ENCODE results near the gene LIG4. TPM values are rescaled to one million over a fixed set of nuclear protein-coding genes. Genes with fewer than 3 reads are reported as not detected.
A peak's percentile ranks its signal among the peaks of the same experiment; 100 is the strongest.

Gene LIG4
- polyA plus RNA-seq, 1 of the 3 experiments (the other 2 are of a cell fraction), result 3.3 TPM

DNA sequence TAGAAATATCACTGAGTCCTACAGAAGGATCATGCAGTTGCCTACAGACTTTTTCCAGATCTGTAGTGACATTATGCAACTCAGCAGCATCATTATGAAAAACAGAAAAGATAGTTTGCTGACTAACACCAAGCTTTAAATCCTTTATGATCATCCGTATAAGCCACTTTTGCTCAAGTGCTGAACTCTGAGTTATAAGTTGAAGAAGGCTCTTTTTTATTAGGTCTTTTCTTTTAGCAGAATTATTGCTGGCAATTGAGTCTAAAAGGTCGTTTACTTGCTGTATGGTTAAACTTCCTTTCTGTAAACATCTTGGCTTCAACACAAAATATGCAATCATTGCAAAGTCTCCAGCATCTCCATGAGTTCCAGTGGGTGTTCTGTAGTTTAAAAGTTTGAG lies 4.8 kb downstream of the LIG4 start (continued):
- TF ChIP-seq, protein P1, sequence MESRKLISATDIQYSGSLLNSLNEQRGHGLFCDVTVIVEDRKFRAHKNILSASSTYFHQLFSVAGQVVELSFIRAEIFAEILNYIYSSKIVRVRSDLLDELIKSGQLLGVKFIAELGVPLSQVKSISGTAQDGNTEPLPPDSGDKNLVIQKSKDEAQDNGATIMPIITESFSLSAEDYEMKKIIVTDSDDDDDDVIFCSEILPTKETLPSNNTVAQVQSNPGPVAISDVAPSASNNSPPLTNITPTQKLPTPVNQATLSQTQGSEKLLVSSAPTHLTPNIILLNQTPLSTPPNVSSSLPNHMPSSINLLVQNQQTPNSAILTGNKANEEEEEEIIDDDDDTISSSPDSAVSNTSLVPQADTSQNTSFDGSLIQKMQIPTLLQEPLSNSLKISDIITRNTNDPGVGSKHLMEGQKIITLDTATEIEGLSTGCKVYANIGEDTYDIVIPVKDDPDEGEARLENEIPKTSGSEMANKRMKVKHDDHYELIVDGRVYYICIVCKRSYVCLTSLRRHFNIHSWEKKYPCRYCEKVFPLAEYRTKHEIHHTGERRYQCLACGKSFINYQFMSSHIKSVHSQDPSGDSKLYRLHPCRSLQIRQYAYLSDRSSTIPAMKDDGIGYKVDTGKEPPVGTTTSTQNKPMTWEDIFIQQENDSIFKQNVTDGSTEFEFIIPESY (IDR thresholded peaks at IDR 0.05; ENCODE audit: borderline replicate concordance, low read depth), result no peak

DNA sequence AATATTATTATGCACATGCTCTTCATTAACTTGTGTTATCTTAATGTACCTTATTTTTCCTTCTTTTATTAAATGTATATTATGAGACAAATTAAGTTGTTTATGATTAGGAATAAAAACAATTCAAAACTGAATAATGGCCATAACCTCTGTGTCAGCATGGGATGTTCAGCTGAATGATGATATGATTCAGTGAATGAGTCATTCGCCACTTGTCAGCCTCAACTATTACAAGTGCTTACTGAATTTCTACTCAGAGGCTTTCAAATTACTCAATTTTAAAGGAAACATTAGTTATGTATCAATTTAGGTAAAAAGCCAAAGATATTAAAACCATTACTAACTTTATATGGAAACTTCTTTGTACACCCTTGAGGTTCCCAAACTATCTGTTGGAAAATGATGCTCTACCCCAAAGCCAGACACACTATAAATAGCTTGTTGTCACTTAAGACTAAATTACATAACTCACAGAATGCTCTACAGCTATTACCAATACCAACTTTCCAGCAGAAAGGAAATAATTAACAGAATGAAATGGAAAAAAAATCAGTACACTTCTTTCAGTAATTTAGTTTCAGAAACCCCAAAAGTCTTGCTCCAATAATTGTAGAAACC lies 14.4 kb downstream of the LIG4 start:
- H3K4me2 ChIP-seq, result no peak overlapping the region
- CTCF ChIA-PET, result interaction anchor here (1.0 kb wide), 1 partner anchor 10 kb away, joined by 3 read pairs; no protein-coding TSS in a partner anchor
- no peak for DNase-seq

DNA sequence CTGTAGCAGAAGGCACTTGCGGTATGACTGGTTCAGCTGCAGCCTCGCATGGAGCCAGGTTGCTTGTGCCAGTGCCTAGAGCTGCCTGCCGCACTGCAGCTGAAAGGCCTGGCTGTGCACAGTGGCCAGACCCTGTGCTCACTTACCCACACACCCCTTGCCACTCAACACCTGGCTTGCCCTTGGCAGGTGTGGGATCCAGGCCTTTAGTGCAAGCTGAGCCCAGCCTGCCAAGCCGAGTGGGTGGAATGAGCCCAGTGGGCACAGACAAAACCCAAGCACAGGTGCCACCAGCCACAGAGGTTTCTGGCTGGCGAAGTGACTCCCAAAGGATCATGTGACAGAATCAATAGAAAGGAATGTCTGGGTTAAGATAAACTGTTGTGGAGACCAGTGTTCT lies 19.5 kb downstream of the LIG4 start:
- Histone ChIP-seq H3K36me3 (replicated peaks in 1 of 2; ENCODE audit: control insufficient read depth in 1 of 2, insufficient read depth in 2 of 2, low read length in 1 of 2) (no peaks in the 10 kb centered on the region), H3K9me3 (no peaks in the 10 kb centered on the region), H3K79me2 (ENCODE audit: insufficient read depth) (no peaks in the 10 kb centered on the region), H2AFZ (ENCODE audit: low read depth) (no peak overlapping the region), H3K27me3 (ENCODE audit: insufficient read depth) (no peaks in the 10 kb centered on the region), H3F3A (replicated peaks; ENCODE audit: insufficient read depth) (no peaks in the 10 kb centered on the region), H3K9ac (no peak overlapping the region), H4K20me1 (ENCODE audit: insufficient read depth) (no peaks in the 10 kb centered on the region), H3K27ac (ENCODE audit: low read depth in 2 of 2, low read length in 1 of 2) (no peak overlapping the region), H3K4me1 (ENCODE audit: control insufficient read depth in 1 of 2, insufficient read depth in 2 of 2, low read depth in 1 of 2, low read length in 1 of 2) (no peaks in the 10 kb centered on the region), H3K9me2 (no peaks in the 10 kb centered on the region), H3K4me2 (no peak overlapping the region), H3K4me3 (ENCODE audit: low read depth in 2 of 2, low read length in 1 of 2) (no peak overlapping the region)
- 32% methylated on average over 2 of the region's 5 CpGs for WGBS (ENCODE audit: low lambda C conversion rate)
- POLR2A ChIA-PET, result no interaction called here
- DNase-seq, result no peak
- CTCF ChIA-PET, result interaction anchor here (0.9 kb wide), 1 partner anchor 18 kb away, joined by 3 read pairs; no protein-coding TSS in a partner anchor
- TF ChIP-seq POLR2AphosphoS5 (IDR thresholded peaks at IDR 0.05; ENCODE audit: low read depth, low read length) (no peak), NRF1 (IDR thresholded peaks at IDR 0.05; ENCODE audit: low read depth, low read length) (no peak), EP300 (IDR thresholded peaks at IDR 0.05; ENCODE audit: borderline replicate concordance in 1 of 2, low read depth in 1 of 2, low read length in 1 of 2) (no peak), MXI1 (IDR thresholded peaks at IDR 0.05; ENCODE audit: low read depth, low read length) (no peak), FOXM1 (IDR thresholded peaks at IDR 0.05; ENCODE audit: low read depth) (no peak), GABPA (IDR thresholded peaks at IDR 0.05; ENCODE audit: low read depth) (no peak), TAF1 (IDR thresholded peaks at IDR 0.05; ENCODE audit: borderline replicate concordance, low read depth, low read length) (no peak), RAD21 (IDR thresholded peaks at IDR 0.05; ENCODE audit: low read length) (no peak), TEAD4 (IDR thresholded peaks at IDR 0.05; ENCODE audit: borderline replicate concordance, insufficient read depth) (no peak), CHD2 (IDR thresholded peaks at IDR 0.05; ENCODE audit: low read length, partially characterized antibody) (no peak), EZH2phosphoT487 (IDR thresholded peaks at IDR 0.05; ENCODE audit: borderline replicate concordance, low read depth) (no peak)
- TF ChIP-seq, protein P2, sequence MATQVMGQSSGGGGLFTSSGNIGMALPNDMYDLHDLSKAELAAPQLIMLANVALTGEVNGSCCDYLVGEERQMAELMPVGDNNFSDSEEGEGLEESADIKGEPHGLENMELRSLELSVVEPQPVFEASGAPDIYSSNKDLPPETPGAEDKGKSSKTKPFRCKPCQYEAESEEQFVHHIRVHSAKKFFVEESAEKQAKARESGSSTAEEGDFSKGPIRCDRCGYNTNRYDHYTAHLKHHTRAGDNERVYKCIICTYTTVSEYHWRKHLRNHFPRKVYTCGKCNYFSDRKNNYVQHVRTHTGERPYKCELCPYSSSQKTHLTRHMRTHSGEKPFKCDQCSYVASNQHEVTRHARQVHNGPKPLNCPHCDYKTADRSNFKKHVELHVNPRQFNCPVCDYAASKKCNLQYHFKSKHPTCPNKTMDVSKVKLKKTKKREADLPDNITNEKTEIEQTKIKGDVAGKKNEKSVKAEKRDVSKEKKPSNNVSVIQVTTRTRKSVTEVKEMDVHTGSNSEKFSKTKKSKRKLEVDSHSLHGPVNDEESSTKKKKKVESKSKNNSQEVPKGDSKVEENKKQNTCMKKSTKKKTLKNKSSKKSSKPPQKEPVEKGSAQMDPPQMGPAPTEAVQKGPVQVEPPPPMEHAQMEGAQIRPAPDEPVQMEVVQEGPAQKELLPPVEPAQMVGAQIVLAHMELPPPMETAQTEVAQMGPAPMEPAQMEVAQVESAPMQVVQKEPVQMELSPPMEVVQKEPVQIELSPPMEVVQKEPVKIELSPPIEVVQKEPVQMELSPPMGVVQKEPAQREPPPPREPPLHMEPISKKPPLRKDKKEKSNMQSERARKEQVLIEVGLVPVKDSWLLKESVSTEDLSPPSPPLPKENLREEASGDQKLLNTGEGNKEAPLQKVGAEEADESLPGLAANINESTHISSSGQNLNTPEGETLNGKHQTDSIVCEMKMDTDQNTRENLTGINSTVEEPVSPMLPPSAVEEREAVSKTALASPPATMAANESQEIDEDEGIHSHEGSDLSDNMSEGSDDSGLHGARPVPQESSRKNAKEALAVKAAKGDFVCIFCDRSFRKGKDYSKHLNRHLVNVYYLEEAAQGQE (IDR thresholded peaks at IDR 0.05; ENCODE audit: low read depth, low read length), result no peak
- TF ChIP-seq, protein P1 (IDR thresholded peaks at IDR 0.05; ENCODE audit: borderline replicate concordance, low read depth), result no peak
- TF ChIP-seq, protein P3, sequence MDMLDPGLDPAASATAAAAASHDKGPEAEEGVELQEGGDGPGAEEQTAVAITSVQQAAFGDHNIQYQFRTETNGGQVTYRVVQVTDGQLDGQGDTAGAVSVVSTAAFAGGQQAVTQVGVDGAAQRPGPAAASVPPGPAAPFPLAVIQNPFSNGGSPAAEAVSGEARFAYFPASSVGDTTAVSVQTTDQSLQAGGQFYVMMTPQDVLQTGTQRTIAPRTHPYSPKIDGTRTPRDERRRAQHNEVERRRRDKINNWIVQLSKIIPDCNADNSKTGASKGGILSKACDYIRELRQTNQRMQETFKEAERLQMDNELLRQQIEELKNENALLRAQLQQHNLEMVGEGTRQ (IDR thresholded peaks at IDR 0.05; ENCODE audit: borderline replicate concordance, low read depth, low read length), result no peak

More for the DNA sequence above, 14.4 kb downstream of the LIG4 start:
- 74% methylated on average over 1 of the region's 1 CpG for WGBS (ENCODE audit: low lambda C conversion rate)
- Histone ChIP-seq H3K27ac (ENCODE audit: low read depth in 2 of 2, low read length in 1 of 2) (no peak overlapping the region), H3K4me1 (ENCODE audit: control insufficient read depth in 1 of 2, insufficient read depth in 2 of 2, low read depth in 1 of 2, low read length in 1 of 2) (no peaks in the 10 kb centered on the region), H3K36me3 (replicated peaks in 1 of 2; ENCODE audit: control insufficient read depth in 1 of 2, insufficient read depth in 2 of 2, low read length in 1 of 2) (no peaks in the 10 kb centered on the region), H3K9me2 (no peaks in the 10 kb centered on the region), H3F3A (replicated peaks; ENCODE audit: insufficient read depth) (no peaks in the 10 kb centered on the region), H3K27me3 (ENCODE audit: insufficient read depth) (no peaks in the 10 kb centered on the region), H2AFZ (ENCODE audit: low read depth) (no peak overlapping the region), H3K4me3 (ENCODE audit: low read depth in 2 of 2, low read length in 1 of 2) (no peak overlapping the region), H3K9me3 (no peaks in the 10 kb centered on the region), H3K79me2 (ENCODE audit: insufficient read depth) (no peaks in the 10 kb centered on the region), H4K20me1 (ENCODE audit: insufficient read depth) (no peaks in the 10 kb centered on the region), H3K9ac (no peak overlapping the region)
- peak; percentile 43 for TF ChIP-seq FOSL2 (IDR thresholded peaks at IDR 0.05; ENCODE audit: borderline replicate concordance, low read depth)
- TF ChIP-seq GATA2 (CRISPR knock-in tag; IDR thresholded peaks at IDR 0.05), result no peak
- POLR2A ChIA-PET, result no interaction called here
